DMS153 (cell line): ENCODE measurements around the gene WNT11.

ENCODE experiments used
- DNase-seq: peaks from one replicate; lab custom pipeline; 2025; lab: John Stamatoyannopoulos, UW

The WNT11 gene

DNA sequence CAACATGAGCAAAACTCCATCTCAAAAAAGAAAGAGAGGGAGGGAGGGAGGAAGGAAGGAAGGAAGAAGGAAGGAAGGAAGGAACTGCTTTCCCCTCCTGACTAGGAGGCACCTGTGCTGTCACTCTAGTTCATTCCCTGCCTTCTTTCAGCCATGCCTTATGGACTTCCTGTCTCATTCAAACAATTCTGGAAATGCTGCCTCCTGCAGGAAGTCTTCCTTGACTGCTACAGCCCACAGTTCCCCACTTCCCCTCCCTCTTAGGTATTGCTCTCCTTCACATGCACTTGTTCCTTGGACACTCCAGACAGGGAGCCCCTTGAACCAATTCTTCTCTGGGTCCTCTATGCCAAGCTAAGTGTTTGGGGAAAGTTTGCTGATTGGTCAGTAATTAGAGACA, 31.6 kb upstream of the WNT11 start:
- no peak for DNase-seq

DNA sequence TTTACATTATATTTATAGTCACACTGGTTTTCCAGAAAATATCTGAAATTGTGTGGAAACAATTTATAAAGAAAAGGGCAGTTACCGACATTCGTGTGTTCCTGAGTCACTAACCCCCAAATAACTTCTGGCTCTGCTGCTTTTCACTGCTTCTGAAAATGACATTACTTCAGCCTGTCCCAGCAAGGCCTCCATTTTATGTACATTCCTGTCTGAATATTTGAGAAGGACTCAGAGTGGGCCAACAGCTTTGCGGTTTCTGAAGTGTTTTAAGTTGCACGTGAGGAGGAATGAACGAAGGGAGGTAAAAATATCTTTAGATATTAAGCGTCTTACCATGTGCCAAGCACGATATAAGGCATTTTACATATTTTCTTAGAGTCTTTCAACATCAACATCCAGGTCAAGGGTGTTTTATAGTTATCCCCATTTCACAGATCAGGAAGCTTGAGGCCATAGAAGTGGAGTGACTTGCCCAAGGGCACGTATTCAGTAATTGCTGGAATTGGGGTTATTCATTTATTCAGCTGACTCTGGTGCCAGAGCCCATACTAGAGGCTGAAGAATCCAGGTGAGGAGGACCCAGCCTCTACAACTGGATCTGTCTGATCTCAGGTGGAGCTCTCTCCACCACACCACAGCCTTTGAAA, 30.8 kb upstream of the WNT11 start:
- DNase-seq: no peak

DNA sequence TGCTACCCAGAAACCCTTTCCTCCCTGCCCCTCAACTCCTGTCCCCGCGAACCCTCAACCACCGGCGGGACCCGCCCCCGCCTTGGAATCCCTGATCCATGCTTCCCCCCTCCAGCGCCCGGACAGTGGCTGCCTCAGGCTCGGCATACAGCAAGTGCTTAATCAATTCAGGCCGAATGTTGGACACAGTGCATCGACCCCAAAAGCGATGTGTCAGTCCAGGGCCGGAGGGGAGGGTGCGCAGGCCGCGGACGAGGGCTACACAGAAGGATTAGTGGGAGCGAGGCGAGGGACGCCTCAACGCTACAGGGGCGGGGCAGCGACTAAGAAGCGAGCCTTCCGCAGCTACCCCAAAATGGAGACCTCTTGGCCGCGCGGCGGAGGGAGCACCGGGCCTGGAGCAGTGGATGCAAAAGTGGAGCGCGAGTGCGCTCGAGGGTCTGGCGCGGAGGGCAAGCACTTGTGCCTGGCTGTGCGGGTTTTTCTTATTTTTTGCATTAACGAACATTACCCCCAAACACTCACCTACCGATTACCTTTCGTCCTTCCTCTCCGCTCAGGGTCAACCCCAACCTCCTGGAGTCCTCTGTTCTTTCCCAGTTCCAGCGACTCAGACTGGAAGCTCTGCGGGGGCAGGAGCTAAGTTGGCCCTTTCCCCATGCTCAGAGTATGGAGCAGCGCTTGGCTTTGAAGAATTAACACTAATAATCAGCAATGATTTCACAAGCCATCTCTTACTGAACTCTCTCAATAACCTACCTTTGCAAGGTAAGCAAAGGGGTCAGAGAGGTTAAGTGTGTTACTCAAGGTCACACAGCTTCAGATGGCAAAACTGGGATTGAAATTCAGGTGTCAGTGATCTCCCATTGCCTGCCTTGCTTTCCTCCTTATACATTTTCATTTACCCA, 30.0 kb upstream of the WNT11 start:
- DNase-seq: no peak

DNA sequence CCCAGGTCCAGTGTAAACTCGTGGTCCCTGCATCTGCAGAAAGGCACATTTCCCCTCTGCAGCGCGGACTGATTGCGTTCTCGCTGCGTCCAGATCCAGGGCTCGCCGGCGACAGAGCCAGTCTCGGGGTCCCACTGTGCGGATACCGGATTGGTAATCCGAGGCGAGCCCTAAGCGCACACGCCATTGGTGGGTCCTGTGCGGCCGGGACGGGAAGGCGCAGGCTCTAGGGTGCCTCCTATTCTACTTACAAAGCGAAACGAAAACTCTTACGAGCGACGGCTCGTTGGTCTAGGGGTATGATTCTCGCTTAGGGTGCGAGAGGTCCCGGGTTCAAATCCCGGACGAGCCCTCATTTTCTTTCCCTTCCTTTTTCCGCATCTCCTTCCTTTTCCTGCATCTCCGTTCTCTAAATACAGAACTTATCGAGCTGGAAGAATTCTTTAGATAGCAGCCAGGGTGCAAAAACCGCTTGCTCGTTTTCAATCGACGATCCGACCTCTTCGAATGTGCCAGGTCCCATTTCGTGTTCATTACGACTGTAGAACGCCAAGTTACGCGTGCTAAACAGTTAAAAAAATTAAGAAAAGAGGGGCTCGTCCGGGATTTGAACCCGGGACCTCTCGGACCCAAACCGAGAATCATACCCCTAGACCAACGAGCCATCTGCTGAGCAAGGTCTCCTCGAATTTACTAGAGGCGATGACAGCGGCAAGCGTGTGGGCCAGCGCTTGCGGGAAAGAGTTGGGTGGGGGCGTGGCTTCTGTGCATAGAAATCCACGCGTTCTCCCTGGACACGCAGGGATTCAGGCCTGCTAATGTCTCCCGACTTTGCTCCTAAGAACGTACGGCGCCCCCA, 29.2 kb upstream of the WNT11 start:
- DNase-seq: peak; percentile 80

DNA sequence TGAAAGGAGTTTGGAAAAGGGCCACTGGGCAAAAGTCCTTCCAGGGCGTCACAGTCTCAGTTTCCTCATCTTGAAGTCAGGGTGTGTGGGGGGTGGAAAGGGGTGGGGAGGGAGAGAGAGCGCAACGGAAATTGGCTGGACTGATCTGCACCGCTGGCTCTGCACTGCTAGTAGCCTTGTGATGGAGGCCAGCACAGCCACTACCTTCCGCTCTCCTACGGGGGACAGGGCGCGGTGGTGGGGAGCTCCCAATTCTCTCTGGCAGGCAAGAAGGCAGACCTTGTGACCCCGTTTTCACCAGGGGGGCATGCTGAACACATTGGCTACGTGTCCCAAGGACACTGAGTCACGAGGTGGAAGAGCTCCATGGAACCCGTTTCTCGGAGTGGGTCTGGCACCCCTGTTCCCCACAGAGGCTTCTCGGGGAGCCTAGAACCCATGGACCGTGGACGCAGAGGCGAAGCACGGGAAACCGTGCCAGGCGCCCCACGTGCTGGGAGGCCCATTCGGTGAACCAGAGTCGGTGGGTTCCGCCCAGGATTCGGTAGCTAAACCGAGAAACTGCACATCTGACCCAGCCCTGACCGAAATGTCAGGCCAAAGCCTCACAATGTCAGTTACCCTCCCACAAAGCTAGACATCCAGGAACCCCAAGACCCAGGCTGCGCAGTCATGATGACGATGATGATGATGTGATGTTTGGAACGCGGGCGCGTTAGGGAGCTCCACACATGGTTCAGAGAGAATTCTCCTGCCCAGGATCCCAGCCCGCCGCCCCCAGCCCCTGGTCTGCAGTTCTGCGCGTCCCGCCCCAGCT, 28.3 kb upstream of the WNT11 start:
- no peak for DNase-seq

- DNase-seq: no peak
These were observed 27.7 kb upstream of the WNT11 start for GRCh38 chr11:76234021-76234415.

DNA sequence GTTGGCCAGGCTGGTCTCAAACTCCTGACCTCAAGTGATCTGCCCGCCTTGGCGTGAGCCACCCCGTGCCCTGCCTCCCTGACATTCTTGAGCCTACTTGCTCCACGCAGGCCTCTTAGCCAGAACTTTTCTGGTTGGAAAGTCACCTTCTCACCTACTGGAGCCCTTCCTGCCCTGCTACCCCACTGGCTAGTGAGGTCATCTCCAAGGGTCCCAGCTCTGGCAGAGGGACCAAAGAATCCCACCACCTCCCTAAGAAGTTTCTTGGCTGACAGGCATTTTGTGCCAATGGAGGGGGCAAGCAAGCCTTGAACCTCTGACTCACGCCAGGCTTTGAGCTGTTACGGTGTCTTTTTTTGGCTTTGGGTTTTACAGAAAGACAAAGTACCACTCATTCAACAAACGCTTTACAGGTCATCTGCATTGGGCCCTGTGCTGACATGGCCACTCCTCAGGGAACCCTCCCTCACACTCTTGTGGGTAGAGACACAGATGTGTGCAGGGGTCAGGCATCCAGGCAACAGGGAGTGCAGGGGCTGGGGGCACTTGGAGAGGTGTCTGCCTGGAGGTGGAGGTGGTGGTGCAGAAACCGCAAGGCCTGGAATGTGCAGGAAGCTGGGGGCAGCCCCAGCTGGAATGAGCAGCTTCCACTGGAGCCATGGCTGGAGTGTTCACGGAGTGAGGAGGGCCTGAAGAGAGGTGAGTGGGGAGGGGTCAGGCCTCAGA, 27.1 kb upstream of the WNT11 start:
- DNase-seq: no peak

GRCh38 chr11:76232026-76232665, 25.8 kb upstream of the WNT11 start:
- DNase-seq: no peak

DNA sequence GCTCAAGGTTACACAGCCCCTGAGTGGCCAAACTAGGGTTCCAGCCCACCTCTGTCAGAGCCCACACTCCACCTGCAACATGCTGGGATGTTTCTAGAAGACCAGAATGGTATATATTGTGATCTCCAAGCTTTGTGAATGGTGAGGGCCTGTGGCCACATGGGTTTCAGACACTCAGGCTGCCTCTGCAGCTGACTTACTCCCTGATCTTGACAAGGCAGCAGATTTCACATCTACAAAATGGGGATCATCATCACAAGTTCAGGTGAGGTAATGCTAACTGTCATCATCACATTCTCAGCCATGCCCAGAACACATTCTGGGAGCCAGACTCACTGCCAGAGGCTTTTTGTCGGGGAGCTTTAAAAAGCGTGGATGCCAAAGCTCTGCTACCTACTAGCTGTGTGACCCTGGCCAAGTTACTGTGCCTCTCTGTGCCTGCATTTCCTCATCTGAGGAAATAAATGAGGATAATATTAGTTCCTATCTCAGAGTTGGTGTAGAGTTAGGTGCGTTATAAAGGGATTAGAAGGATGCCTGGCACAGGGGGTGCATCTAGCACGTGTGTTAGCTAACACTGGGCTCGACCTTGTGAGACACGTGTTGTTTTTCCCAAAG, 24.9 kb upstream of the WNT11 start:
- DNase-seq: no peak

GRCh38 chr11:76230392-76230791, 24.1 kb upstream of the WNT11 start:
- no peak for DNase-seq

DNA sequence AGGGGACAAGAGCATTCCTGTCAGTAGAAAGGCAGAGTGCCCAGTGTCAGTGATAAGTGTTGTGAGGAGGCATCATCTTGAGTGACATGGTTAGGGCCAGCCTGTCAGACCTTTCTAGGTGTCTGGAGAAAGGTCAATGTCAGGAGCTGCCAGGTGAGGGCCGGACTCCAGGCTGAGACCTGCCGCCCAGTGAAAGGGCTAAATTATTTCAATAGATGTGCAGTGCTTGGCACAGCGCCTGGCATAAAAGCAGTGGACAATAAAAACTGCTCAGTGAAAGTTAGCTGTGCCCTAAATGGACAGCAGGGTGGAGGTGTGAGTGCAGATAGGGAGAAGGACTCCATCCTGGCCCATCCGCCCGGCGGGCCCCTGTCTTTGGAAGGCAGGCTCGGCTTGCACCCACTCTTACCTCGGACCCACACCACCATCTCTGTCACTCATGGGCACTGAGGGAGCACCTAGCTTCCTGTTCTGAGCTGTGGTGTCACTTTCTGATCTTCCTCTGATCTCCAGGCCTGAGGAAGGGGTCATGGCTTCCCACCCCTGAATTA, 23.5 kb upstream of the WNT11 start:
- DNase-seq: no peak

GRCh38 chr11:76228875-76229149, 22.5 kb upstream of the WNT11 start:
- DNase-seq: no peak

GRCh38 chr11:76228071-76228874, 22.0 kb upstream of the WNT11 start:
- DNase-seq: no peak

GRCh38 chr11:76226626-76227025, 20.3 kb upstream of the WNT11 start:
- DNase-seq: no peak

GRCh38 chr11:76225122-76225611, 18.9 kb upstream of the WNT11 start:
- no peak for DNase-seq

- DNase-seq: no peak
These were observed 18.3 kb upstream of the WNT11 start for GRCh38 chr11:76224461-76225121.

- no peak for DNase-seq
These were observed 15.1 kb upstream of the WNT11 start for GRCh38 chr11:76221365-76221764.

DNA sequence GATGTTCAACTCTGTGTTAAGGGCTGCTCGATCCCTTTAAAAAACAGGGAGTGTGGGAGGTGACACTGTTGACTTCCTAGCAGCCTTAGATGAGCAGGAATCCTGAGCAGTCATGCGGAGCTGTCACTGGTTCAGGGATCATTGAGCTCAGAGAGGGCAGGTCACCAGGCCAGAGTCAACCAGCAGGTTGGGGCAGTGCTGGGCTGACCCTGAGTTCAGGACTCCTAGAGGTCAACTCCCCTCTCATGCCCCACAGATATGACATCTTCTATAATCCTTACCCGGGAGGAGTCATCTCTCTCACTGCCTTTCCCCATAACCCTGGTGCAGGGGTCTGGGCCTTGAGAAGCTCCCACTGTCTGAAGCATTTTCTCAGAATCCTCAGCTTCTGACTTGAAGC, 12.9 kb upstream of the WNT11 start:
- DNase-seq: no peak
